ENCODE results near the gene IGF1. TPM values are rescaled to one million over a fixed set of nuclear protein-coding genes. Genes with fewer than 3 reads are reported as not detected.

Gene IGF1
- total and polyA plus RNA-seq, 8 donors = 0.89 to 14.5 (median 10.2) TPM

GRCh38 chr12:102501773-102502172, 21.4 kb upstream of the IGF1 start:
- H3K9me3 ChIP-seq = peaks cover 0 to 12% (median 2%) of the 10 kb centered on the region in 4 donors
- no peak overlapping the region for H3K27ac ChIP-seq
- H3K27me3 ChIP-seq = no peaks in the 10 kb centered on the region
- H3K4me3 ChIP-seq = no peak overlapping the region
- H3K36me3 ChIP-seq = no peaks in the 10 kb centered on the region
- 70 to 78% (median 75%) methylated on average over 5 of the region's 5 CpGs for WGBS, 5 donors
- intact Hi-C loops (cut with DNase I; ENCODE audit: low total_unique reads) = no loop called here
- DNase-seq = no peak
- no peak for TF ChIP-seq POLR2AphosphoS5 (IDR thresholded peaks at IDR 0.05)
- no peak for TF ChIP-seq POLR2A (IDR thresholded peaks at IDR 0.05)
- no peak for TF ChIP-seq CTCF (IDR thresholded peaks at IDR 0.05)
- no peak for TF ChIP-seq EP300 (IDR thresholded peaks at IDR 0.05)
- H3K4me1 ChIP-seq = no peaks in the 10 kb centered on the region

- 56 to 75% (median 67%) methylated on average over 1 of the region's 1 CpG for WGBS, 5 donors
- H3K36me3 ChIP-seq = no peaks in the 10 kb centered on the region
- H3K27me3 ChIP-seq = no peaks in the 10 kb centered on the region
- H3K9me3 ChIP-seq = peaks cover 0 to 10% (median 6%) of the 10 kb centered on the region in 4 donors
- H3K4me3 ChIP-seq = no peak overlapping the region
- peak in 1 of 2 donors; percentile 15 for DNase-seq
- H3K4me1 ChIP-seq = no peaks in the 10 kb centered on the region
- intact Hi-C loops (cut with DNase I; ENCODE audit: low total_unique reads) = no loop called here
- no peak overlapping the region for H3K27ac ChIP-seq
- TF ChIP-seq EP300 (IDR thresholded peaks at IDR 0.05) (no peak), CTCF (IDR thresholded peaks at IDR 0.05) (no peak), POLR2AphosphoS5 (IDR thresholded peaks at IDR 0.05) (no peak), POLR2A (IDR thresholded peaks at IDR 0.05) (no peak)
Observed at GRCh38 chr12:102498471-102498870, 18.1 kb upstream of the IGF1 start.

- 79 to 89% (median 82%) methylated on average over 1 of the region's 1 CpG for WGBS, 5 donors
- Histone ChIP-seq H3K4me1 (no peaks in the 10 kb centered on the region), H3K36me3 (no peaks in the 10 kb centered on the region)
Observed at GRCh38 chr12:102497743-102498142, 17.4 kb upstream of the IGF1 start.

GRCh38 chr12:102496591-102496990, 16.2 kb upstream of the IGF1 start:
- DNase-seq = no peak
- Histone ChIP-seq H3K4me1 (no peaks in the 10 kb centered on the region), H3K27ac (no peak overlapping the region), H3K4me3 (no peak overlapping the region), H3K9me3 (peaks cover 0 to 14% (median 10%) of the 10 kb centered on the region in 4 donors), H3K27me3 (no peaks in the 10 kb centered on the region), H3K36me3 (no peaks in the 10 kb centered on the region)
- intact Hi-C loops (cut with DNase I; ENCODE audit: low total_unique reads) = no loop called here
- no peak for TF ChIP-seq POLR2AphosphoS5 (IDR thresholded peaks at IDR 0.05)
- no peak for TF ChIP-seq EP300 (IDR thresholded peaks at IDR 0.05)
- no peak for TF ChIP-seq CTCF (IDR thresholded peaks at IDR 0.05)
- no peak for TF ChIP-seq POLR2A (IDR thresholded peaks at IDR 0.05)
- WGBS, 5 donors = 71 to 78% (median 78%) methylated on average over 6 of the region's 6 CpGs

More at GRCh38 chr12:102497743-102498142, 17.4 kb upstream of the IGF1 start:
- no peak overlapping the region for H3K4me3 ChIP-seq
- H3K27ac ChIP-seq = no peak overlapping the region
- no peak for DNase-seq
- TF ChIP-seq CTCF (IDR thresholded peaks at IDR 0.05) = no peak
- peaks cover 0 to 12% (median 8%) of the 10 kb centered on the region in 4 donors for H3K9me3 ChIP-seq
- intact Hi-C loops (cut with DNase I; ENCODE audit: low total_unique reads) = no loop called here
- no peaks in the 10 kb centered on the region for H3K27me3 ChIP-seq
